Endothelial cell of umbilical vein (primary cell): ENCODE data around the gene SYTL2. TPM values are rescaled to one million over a fixed set of nuclear protein-coding genes. Genes with fewer than 3 reads are reported as not detected.

Source experiments
- BruUV-seq: library from RNA; stranded (reverse); fragments of 400-500 nt; replicated peaks from 2 replicates; lab custom pipeline; 2021; lab: Mats Ljungman, UMichigan
- CTCF ChIA-PET: fragments of 300-600, 350-600 bp; sonication (Branson Sonifier 250); formaldehyde crosslinking; loops from one replicate; lab custom pipeline; 2021; ENCODE audit warnings: antibody characterized with exemption, inconsistent platforms; lab: Charles Lee
- POLR2A ChIA-PET: fragments of 300-600, 350-600 bp; sonication (Branson Sonifier 250); formaldehyde crosslinking; loops from one replicate; lab custom pipeline; 2021; ENCODE audit warnings: antibody characterized with exemption, inconsistent platforms; lab: Charles Lee
- DNase-seq: peaks from one replicate; pipeline ENCODE4 v3.0.0-alpha.2; 2011; ENCODE audit warnings: low read depth, low spot score
- FAIRE-seq: peaks from 2 replicates; lab custom pipeline; 2011; peaks lifted over from hg19 to GRCh38; lab: Jason Lieb, UNC
- H2AFZ ChIP-seq: 2 replicates; pipeline ENCODE4 v1.6.0; 2012; ENCODE audit warnings: low read depth, low read length, control low read depth, inconsistent platforms
- H3K27ac ChIP-seq: 2 replicates; pipeline ENCODE4 v1.5.1; 2011; ENCODE audit warnings: low read depth, mild to moderate bottlenecking, control low read depth, low read length, moderate library complexity; ENCODE audit not compliant: insufficient read depth
- H3K27me3 ChIP-seq, 2 experiments: 2 replicates each; pipeline versions ENCODE4 v1.6.0 to v1.6.1; 2011; ENCODE audit warnings: low read length in 2 of 2, mixed read lengths in 1 of 2; ENCODE audit not compliant: control insufficient read depth in 2 of 2, insufficient read depth in 2 of 2
- H3K36me3 ChIP-seq, 2 experiments: 2 replicates in 1 of 2; 3 replicates in 1 of 2; pipeline ENCODE4 v1.5.1; 2011; ENCODE audit warnings: low read length in 2 of 2, mild to moderate bottlenecking in 1 of 2, moderate library complexity in 1 of 2; ENCODE audit not compliant: control insufficient read depth in 2 of 2, insufficient read depth in 2 of 2; ENCODE audit errors: extremely low read depth in 1 of 2
- H3K4me1 ChIP-seq: 3 replicates; pipeline ENCODE4 v1.5.1; 2011; ENCODE audit warnings: mild to moderate bottlenecking, low read length; ENCODE audit not compliant: control insufficient read depth, insufficient read depth; ENCODE audit errors: extremely low read depth
- H3K4me2 ChIP-seq: 2 replicates; pipeline ENCODE4 v1.6.1; 2011; ENCODE audit warnings: low read length, control low read depth, mixed read lengths; ENCODE audit not compliant: insufficient read depth
- H3K4me3 ChIP-seq, 3 experiments: fragments of 200-600 bp in 1 of 3; sonication (generic), shearing (Covaris generic) in 1 of 3; replicated peaks in 1 of 3; 2 replicates each; pipeline ENCODE4 v1.5.1; 2011 to 2016; ENCODE audit warnings: control low read depth in 3 of 3, low read length in 3 of 3, mild to moderate bottlenecking in 2 of 3, inconsistent platforms in 1 of 3, low read depth in 1 of 3, moderate library complexity in 1 of 3; ENCODE audit not compliant: insufficient read depth in 1 of 3
- H3K79me2 ChIP-seq: 2 replicates; pipeline ENCODE4 v1.6.0; 2012; ENCODE audit warnings: low read length, inconsistent platforms; ENCODE audit not compliant: control insufficient read depth, insufficient read depth
- H3K9ac ChIP-seq: replicated peaks from 2 replicates; pipeline ENCODE3; 2011; ENCODE audit warnings: low read length, control low read depth; ENCODE audit not compliant: insufficient read depth; ENCODE audit errors: extremely low read depth
- H3K9me1 ChIP-seq: replicated peaks from 3 replicates; pipeline ENCODE4 v1.6.0; 2011; ENCODE audit warnings: mild to moderate bottlenecking, low read length; ENCODE audit not compliant: control insufficient read depth, insufficient read depth; ENCODE audit errors: extremely low read depth
- H3K9me3 ChIP-seq: replicated peaks from 2 replicates; pipeline ENCODE4 v1.5.1; 2012; ENCODE audit warnings: low read length, inconsistent platforms; ENCODE audit not compliant: control insufficient read depth, insufficient read depth
- H4K20me1 ChIP-seq: replicated peaks from 2 replicates; pipeline ENCODE3; 2011; ENCODE audit warnings: mild to moderate bottlenecking, low read length; ENCODE audit not compliant: control insufficient read depth, insufficient read depth; ENCODE audit errors: extremely low read depth
- EZH2 ChIP-seq: IDR thresholded peaks from 2 replicates; pipeline ENCODE4 v1.6.1; 2012; ENCODE audit warnings: borderline replicate concordance, low read depth, mild to moderate bottlenecking, moderate library complexity, low read length, inconsistent platforms; ENCODE audit not compliant: severe bottlenecking
- FOS ChIP-seq: IDR thresholded peaks from 2 replicates; pipeline ENCODE4 v1.6.1; 2011; ENCODE audit warnings: mild to moderate bottlenecking, low read length, moderate library complexity, borderline replicate concordance; ENCODE audit not compliant: insufficient read depth
- GATA2 ChIP-seq: IDR thresholded peaks from 2 replicates; pipeline ENCODE4 v1.7.0; 2011; ENCODE audit warnings: low read depth, mild to moderate bottlenecking, moderate library complexity, mixed read lengths, low read length; ENCODE audit not compliant: insufficient read length, insufficient read depth
- JUN ChIP-seq: IDR thresholded peaks from 2 replicates; pipeline ENCODE4 v1.6.1; 2011; ENCODE audit warnings: borderline replicate concordance, low read depth; ENCODE audit not compliant: insufficient read length, insufficient read depth
- POLR2AphosphoS5 ChIP-seq: IDR thresholded peaks from 2 replicates; pipeline ENCODE4 v1.6.1; 2012; ENCODE audit warnings: low read depth, mild to moderate bottlenecking, control low read depth, low read length, moderate library complexity; ENCODE audit not compliant: insufficient read depth
- dilution Hi-C: fragments of 300-500 bp; cut with MboI; formaldehyde crosslinking; loops from one replicate; pipeline ENCODE4 v1.15.0; 2019; ENCODE audit warnings: low sequenced_read_pairs; ENCODE audit not compliant: extremely low pct_ligation_motif_present
- intact Hi-C: fragments of 100-400 bp; cut with micrococcal nuclease; formaldehyde crosslinking; loops from one replicate; pipeline ENCODE4 v1.10.0; 2022
- polyA plus RNA-seq, 4 experiments: library from polyadenylated mRNA; depleted of rRNA in 3 of 4; stranded (reverse) in 3 of 4; unstranded in 1 of 4; fragments of >200 nt; gene quantifications; 2 replicates each; pipeline versions ENCODE4 v1.2.1 to v1.2.3, GENCODE V29; 2011 to 2012; ENCODE audit warnings: missing spikeins in 1 of 4
- total RNA-seq: library from RNA; stranded (reverse); gene quantifications from 2 replicates; pipeline ENCODE4 v1.2.3, GENCODE V29; 2021
- TF ChIP-seq, protein P1 (sequence below): IDR thresholded peaks from 2 replicates; pipeline ENCODE4 v1.6.1; 2011; ENCODE audit not compliant: insufficient read depth, insufficient read length
- TF ChIP-seq, protein P2 (sequence below), 2 donors: IDR thresholded peaks; 1 replicate in 1 of 2; 2 replicates in 1 of 2; pipeline ENCODE4 v1.5.1; 2011; ENCODE audit warnings: low read length in 2 of 2, mild to moderate bottlenecking in 2 of 2, moderate library complexity in 2 of 2, control low read depth in 1 of 2, inconsistent platforms in 1 of 2, low read depth in 1 of 2; ENCODE audit not compliant: insufficient read depth in 1 of 2; ENCODE audit errors: extremely low read depth in 1 of 2

Gene SYTL2
- total and polyA plus RNA-seq, 2 donors (not counting 3 experiments of a cell fraction or from before 2014, with no cell fraction given), result 1.4 to 2.4 TPM

DNA sequence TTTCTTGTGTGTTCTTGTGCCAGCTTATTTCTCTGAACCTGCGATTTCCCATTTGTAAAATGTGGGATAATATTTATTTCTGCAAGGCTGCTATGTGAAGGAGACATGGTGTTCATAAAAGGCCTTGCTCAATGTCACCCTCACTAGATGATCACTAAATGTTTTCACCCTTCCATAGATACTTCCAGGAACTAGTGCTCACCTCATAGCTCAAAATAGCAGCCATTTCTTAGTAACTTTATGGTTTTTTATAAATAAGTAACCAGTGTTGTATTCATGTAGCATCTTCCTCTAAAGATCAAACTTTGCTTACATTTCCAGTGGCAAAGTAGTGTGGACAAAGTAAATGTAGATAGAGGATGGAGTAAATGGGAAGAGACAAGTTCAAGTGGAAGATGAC, 23.8 kb downstream of the SYTL2 start:
- POLR2A ChIA-PET, result interaction anchor here (0.6 to 0.7 kb wide), 2 partner anchors 37 to 107 kb away, joined by 3 read pairs; no protein-coding TSS in a partner anchor
- Histone ChIP-seq H3K4me1 (no peaks in the 10 kb centered on the region), H2AFZ (no peak overlapping the region), H3K9ac (no peak overlapping the region), H3K9me1 (no peaks in the 10 kb centered on the region), H3K4me2 (no peak overlapping the region), H3K4me3 (no peak overlapping the region), H3K9me3 (no peaks in the 10 kb centered on the region), H3K27me3 (peaks cover 3 to 10% of the 10 kb centered on the region in 2 experiments), H3K27ac (no peak overlapping the region), H3K79me2 (no peaks in the 10 kb centered on the region), H3K36me3 (no peaks in the 10 kb centered on the region), H4K20me1 (no peaks in the 10 kb centered on the region)
- DNase-seq, result no peak
- intact Hi-C loops (no loop called here), dilution Hi-C loops (no loop called here)
- CTCF ChIA-PET, result interaction anchor here (1.5 kb wide), 1 partner anchor 9 kb away, joined by 6 read pairs; no protein-coding TSS in a partner anchor
- BruUV-seq, result no TSS peak
- TF ChIP-seq EZH2, result no peak
- TF ChIP-seq FOS, result no peak
- TF ChIP-seq, protein P1, sequence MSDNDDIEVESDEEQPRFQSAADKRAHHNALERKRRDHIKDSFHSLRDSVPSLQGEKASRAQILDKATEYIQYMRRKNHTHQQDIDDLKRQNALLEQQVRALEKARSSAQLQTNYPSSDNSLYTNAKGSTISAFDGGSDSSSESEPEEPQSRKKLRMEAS, result no peak
- TF ChIP-seq POLR2AphosphoS5, result no peak
- no peak for TF ChIP-seq GATA2
- TF ChIP-seq JUN, result no peak
- TF ChIP-seq, protein P2, sequence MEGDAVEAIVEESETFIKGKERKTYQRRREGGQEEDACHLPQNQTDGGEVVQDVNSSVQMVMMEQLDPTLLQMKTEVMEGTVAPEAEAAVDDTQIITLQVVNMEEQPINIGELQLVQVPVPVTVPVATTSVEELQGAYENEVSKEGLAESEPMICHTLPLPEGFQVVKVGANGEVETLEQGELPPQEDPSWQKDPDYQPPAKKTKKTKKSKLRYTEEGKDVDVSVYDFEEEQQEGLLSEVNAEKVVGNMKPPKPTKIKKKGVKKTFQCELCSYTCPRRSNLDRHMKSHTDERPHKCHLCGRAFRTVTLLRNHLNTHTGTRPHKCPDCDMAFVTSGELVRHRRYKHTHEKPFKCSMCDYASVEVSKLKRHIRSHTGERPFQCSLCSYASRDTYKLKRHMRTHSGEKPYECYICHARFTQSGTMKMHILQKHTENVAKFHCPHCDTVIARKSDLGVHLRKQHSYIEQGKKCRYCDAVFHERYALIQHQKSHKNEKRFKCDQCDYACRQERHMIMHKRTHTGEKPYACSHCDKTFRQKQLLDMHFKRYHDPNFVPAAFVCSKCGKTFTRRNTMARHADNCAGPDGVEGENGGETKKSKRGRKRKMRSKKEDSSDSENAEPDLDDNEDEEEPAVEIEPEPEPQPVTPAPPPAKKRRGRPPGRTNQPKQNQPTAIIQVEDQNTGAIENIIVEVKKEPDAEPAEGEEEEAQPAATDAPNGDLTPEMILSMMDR (IDR thresholded peaks at IDR 0.05; ENCODE audit: extremely low read depth in 1 of 2, insufficient read depth in 1 of 2, low read depth in 1 of 2, low read length in 2 of 2), result no peak
- no peak for FAIRE-seq
